ENCODE data around the gene TNFAIP8. TPM values are rescaled to one million over a fixed set of nuclear protein-coding genes. Genes with fewer than 3 reads are reported as not detected.

The TNFAIP8 gene
- total RNA-seq, 1 experiment from 2014 or later = 16.4 TPM

DNA sequence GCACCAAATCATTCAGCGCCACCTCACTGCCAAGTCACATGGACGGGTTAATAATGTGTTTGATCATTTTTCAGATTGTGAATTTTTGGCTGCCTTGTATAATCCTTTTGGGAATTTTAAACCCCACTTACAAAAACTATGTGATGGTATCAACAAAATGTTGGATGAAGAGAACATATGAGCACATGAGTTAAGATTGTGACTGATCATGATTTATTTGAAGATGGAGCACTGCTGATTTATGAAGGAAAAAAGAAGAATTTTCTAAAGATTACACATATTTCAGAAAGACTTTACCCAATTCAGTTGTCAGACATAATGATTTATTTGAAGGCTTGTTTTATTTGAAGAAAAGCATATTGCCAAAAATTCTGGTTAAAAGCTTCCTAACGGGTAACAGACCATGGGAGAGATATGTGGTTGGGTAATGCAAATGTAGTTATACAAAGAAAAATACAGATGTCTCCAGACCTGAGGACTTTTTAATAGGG, 37.4 kb downstream of the TNFAIP8 start:
- Histone ChIP-seq H3K79me2 (ENCODE audit: low read depth) (no peaks in the 10 kb centered on the region), H3K9me3 (ENCODE audit: insufficient read depth, low read depth) (no peaks in the 10 kb centered on the region), H3K4me2 (no peak overlapping the region), H2AFZ (no peak overlapping the region), H3K27me3 (ENCODE audit: insufficient read depth, low read depth) (no peaks in the 10 kb centered on the region), H3K36me3 (ENCODE audit: low read depth) (0 out of 2 replicates have a peak, but pooled peaks cover 4% of the 10 kb centered on the region), H3K4me1 (replicated peaks; ENCODE audit: insufficient read depth) (no peaks in the 10 kb centered on the region), H3F3A (ENCODE audit: insufficient read depth, low read depth) (no peaks in the 10 kb centered on the region), H3K9me2 (ENCODE audit: insufficient read depth) (no peaks in the 10 kb centered on the region), H3K4me3 (no peak overlapping the region), H3K27ac (no peak overlapping the region), H4K20me1 (ENCODE audit: insufficient read depth) (no peaks in the 10 kb centered on the region)
- intact Hi-C loops (cut with micrococcal nuclease; ENCODE audit: unreplicated experiment) = no loop called here
- POLR2A ChIA-PET (ENCODE audit: unreplicated experiment) = interaction anchor here (0.5 kb wide), 1 partner anchor 34 kb away, joined by 4 read pairs; no protein-coding TSS in a partner anchor
- no peak for TF ChIP-seq EZH2 (IDR thresholded peaks at IDR 0.05; ENCODE audit: low read depth)
- TF ChIP-seq, protein P1, sequence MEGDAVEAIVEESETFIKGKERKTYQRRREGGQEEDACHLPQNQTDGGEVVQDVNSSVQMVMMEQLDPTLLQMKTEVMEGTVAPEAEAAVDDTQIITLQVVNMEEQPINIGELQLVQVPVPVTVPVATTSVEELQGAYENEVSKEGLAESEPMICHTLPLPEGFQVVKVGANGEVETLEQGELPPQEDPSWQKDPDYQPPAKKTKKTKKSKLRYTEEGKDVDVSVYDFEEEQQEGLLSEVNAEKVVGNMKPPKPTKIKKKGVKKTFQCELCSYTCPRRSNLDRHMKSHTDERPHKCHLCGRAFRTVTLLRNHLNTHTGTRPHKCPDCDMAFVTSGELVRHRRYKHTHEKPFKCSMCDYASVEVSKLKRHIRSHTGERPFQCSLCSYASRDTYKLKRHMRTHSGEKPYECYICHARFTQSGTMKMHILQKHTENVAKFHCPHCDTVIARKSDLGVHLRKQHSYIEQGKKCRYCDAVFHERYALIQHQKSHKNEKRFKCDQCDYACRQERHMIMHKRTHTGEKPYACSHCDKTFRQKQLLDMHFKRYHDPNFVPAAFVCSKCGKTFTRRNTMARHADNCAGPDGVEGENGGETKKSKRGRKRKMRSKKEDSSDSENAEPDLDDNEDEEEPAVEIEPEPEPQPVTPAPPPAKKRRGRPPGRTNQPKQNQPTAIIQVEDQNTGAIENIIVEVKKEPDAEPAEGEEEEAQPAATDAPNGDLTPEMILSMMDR (conservative IDR thresholded peaks at IDR 0.05) = no peak
- BruUV-seq (replicated peaks) = no TSS peak
- DNase-seq = no peak
- CTCF ChIA-PET = no interaction called here

DNA sequence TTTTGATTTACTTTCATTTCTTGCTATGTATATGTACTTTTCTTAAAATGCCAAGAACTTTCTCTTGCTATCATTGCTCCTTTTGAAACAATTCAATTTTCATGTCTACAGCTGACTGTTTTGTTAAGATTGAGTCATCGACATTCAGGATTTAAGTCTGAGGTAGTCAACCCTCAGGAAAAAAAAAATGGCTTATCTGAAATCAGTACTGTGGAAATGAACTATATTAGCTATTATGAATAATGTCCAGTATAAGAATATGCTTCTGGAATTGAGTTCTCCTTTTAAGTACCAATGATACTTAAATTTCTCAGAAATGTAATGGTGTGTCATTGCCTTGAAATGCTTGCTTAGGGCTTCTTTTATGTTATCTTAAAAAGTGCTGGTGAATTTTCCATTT, 37.9 kb downstream of the TNFAIP8 start:
- no peaks in the 10 kb centered on the region for H3K79me2 ChIP-seq (ENCODE audit: low read depth)
- BruUV-seq (replicated peaks) = no TSS peak
- no peaks in the 10 kb centered on the region for H3K4me1 ChIP-seq (replicated peaks; ENCODE audit: insufficient read depth)
- DNase-seq = no peak
- no peak overlapping the region for H3K27ac ChIP-seq
- no peak overlapping the region for H3K4me3 ChIP-seq
- intact Hi-C loops (cut with micrococcal nuclease; ENCODE audit: unreplicated experiment) = no loop called here
- no peak overlapping the region for H2AFZ ChIP-seq
- ChIA-PET CTCF (interaction anchor here (0.6 kb wide), 1 partner anchor 57 kb away, joined by 8 read pairs; no protein-coding TSS in a partner anchor), POLR2A (ENCODE audit: unreplicated experiment) (no interaction called here)
- no peaks in the 10 kb centered on the region for H3F3A ChIP-seq (ENCODE audit: insufficient read depth, low read depth)
- no peak overlapping the region for H3K4me2 ChIP-seq
- no peaks in the 10 kb centered on the region for H4K20me1 ChIP-seq (ENCODE audit: insufficient read depth)
- TF ChIP-seq, protein P1 (conservative IDR thresholded peaks at IDR 0.05) = no peak
- TF ChIP-seq EZH2 (IDR thresholded peaks at IDR 0.05; ENCODE audit: low read depth) = no peak
- no peaks in the 10 kb centered on the region for H3K27me3 ChIP-seq (ENCODE audit: insufficient read depth, low read depth)
- 0 out of 2 replicates have a peak, but pooled peaks cover 4% of the 10 kb centered on the region for H3K36me3 ChIP-seq (ENCODE audit: low read depth)
- no peaks in the 10 kb centered on the region for H3K9me2 ChIP-seq (ENCODE audit: insufficient read depth)
- no peaks in the 10 kb centered on the region for H3K9me3 ChIP-seq (ENCODE audit: insufficient read depth, low read depth)

GRCh38 chr5:119395080-119395836, 39.4 kb downstream of the TNFAIP8 start:
- ChIA-PET POLR2A (ENCODE audit: unreplicated experiment) (no interaction called here), CTCF (no interaction called here)
- no peaks in the 10 kb centered on the region for H3K4me1 ChIP-seq (replicated peaks; ENCODE audit: insufficient read depth)
- no peak overlapping the region for H2AFZ ChIP-seq
- H3K79me2 ChIP-seq (ENCODE audit: low read depth) = no peaks in the 10 kb centered on the region
- BruUV-seq (replicated peaks) = no TSS peak
- no peak for DNase-seq
- H3K9me3 ChIP-seq (ENCODE audit: insufficient read depth, low read depth) = no peaks in the 10 kb centered on the region
- no peak for TF ChIP-seq EZH2 (IDR thresholded peaks at IDR 0.05; ENCODE audit: low read depth)
- TF ChIP-seq, protein P1 (conservative IDR thresholded peaks at IDR 0.05) = no peak
- no peaks in the 10 kb centered on the region for H3K9me2 ChIP-seq (ENCODE audit: insufficient read depth)
- H3K27me3 ChIP-seq (ENCODE audit: insufficient read depth, low read depth) = no peaks in the 10 kb centered on the region
- intact Hi-C loops (cut with micrococcal nuclease; ENCODE audit: unreplicated experiment) = no loop called here
- H3F3A ChIP-seq (ENCODE audit: insufficient read depth, low read depth) = no peaks in the 10 kb centered on the region
- H3K27ac ChIP-seq = no peak overlapping the region
- no peak overlapping the region for H3K4me3 ChIP-seq
- H3K4me2 ChIP-seq = no peak overlapping the region
- 0 out of 2 replicates have a peak, but pooled peaks cover 4% of the 10 kb centered on the region for H3K36me3 ChIP-seq (ENCODE audit: low read depth)
- no peaks in the 10 kb centered on the region for H4K20me1 ChIP-seq (ENCODE audit: insufficient read depth)
